K562 (cell line): Measurements from ENCODE around the gene DPPA2. TPM values are rescaled to one million over a fixed set of nuclear protein-coding genes. Genes with fewer than 3 reads are reported as not detected.

Source experiments
- ATAC-seq: fragments of 200-7000 bp; cut with Tn5 transposase; 3 replicates; pipeline ENCODE4 v1.9.1; 2020; ENCODE audit warnings: moderate library complexity
- BruUV-seq: library from RNA; stranded (reverse); fragments of 400-500 nt; replicated peaks from 2 replicates; lab custom pipeline; 2021; lab: Mats Ljungman, UMichigan
- CTCF ChIA-PET: fragments of 300-600 bp; formaldehyde crosslinking; extraction: SDS; loops from one replicate; lab custom pipeline; 2021; ENCODE audit warnings: low intra/inter-chr PET ratio; lab: Yijun Ruan, JAX
- POLR2A ChIA-PET: fragments of 300-600, 350-650 bp; sonication (Branson Sonifier 250); formaldehyde crosslinking; extraction: SDS; loops from one replicate; lab custom pipeline; 2021; ENCODE audit warnings: antibody characterized with exemption, inconsistent platforms; lab: Yijun Ruan, JAX
- DNase-seq, 4 experiments: peaks; one replicate each; pipeline versions ENCODE4 v3.0.0 to v3.0.0-alpha.2; 2011 to 2018; ENCODE audit warnings: low spot score in 3 of 4, mixed read lengths in 3 of 4; ENCODE audit errors: extremely low read depth in 1 of 4
- FAIRE-seq: peaks from 2 replicates; lab custom pipeline; 2011; peaks lifted over from hg19 to GRCh38; lab: Jason Lieb, UNC
- H2AFZ ChIP-seq: 2 replicates; pipeline ENCODE4 v1.6.0; 2011; ENCODE audit warnings: low read depth, low read length, control low read depth, inconsistent platforms
- H3K27ac ChIP-seq: fragments of 200-600 bp; 3 replicates; pipeline ENCODE4 v1.8.0; 2011; ENCODE audit warnings: low read depth, mild to moderate bottlenecking, control low read depth, inconsistent platforms, low read length, moderate library complexity, mixed read lengths; ENCODE audit errors: extremely low read depth
- H3K27me3 ChIP-seq, 2 experiments: fragments of 300-600 bp in 1 of 2; 2 replicates in 1 of 2; 3 replicates in 1 of 2; pipeline versions ENCODE4 v1.6.0 to v1.8.0; 2011; ENCODE audit warnings: inconsistent platforms in 2 of 2, low read length in 2 of 2, mild to moderate bottlenecking in 1 of 2, mixed read lengths in 1 of 2, moderate library complexity in 1 of 2; ENCODE audit not compliant: control insufficient read depth in 2 of 2, insufficient read depth in 2 of 2
- H3K36me3 ChIP-seq: fragments of 300-600 bp; 3 replicates; pipeline ENCODE4 v1.8.0; 2011; ENCODE audit warnings: mild to moderate bottlenecking, low read length, inconsistent platforms; ENCODE audit not compliant: control insufficient read depth, insufficient read depth
- H3K4me1 ChIP-seq, 2 experiments: fragments of 200-600 bp in 1 of 2; replicated peaks in 1 of 2; 2 replicates in 1 of 2; 3 replicates in 1 of 2; pipeline versions ENCODE4 v1.5.1 to v1.8.0; 2011; ENCODE audit warnings: inconsistent platforms in 2 of 2, low read length in 2 of 2, mild to moderate bottlenecking in 1 of 2, mixed read lengths in 1 of 2, moderate library complexity in 1 of 2; ENCODE audit not compliant: control insufficient read depth in 2 of 2, insufficient read depth in 2 of 2
- H3K4me2 ChIP-seq: 2 replicates; pipeline ENCODE4 v1.6.1; 2011; ENCODE audit warnings: low read length, control low read depth, inconsistent platforms, mixed read lengths; ENCODE audit not compliant: insufficient read depth
- H3K4me3 ChIP-seq: fragments of 200-600 bp; sonication (generic), shearing (Covaris generic); 2 replicates; pipeline ENCODE4 v1.5.1; 2016; ENCODE audit warnings: control low read depth, inconsistent platforms
- H3K79me2 ChIP-seq: fragments of 200-600 bp; 3 replicates; pipeline ENCODE4 v1.8.0; 2011; ENCODE audit warnings: low read length, inconsistent platforms; ENCODE audit not compliant: control insufficient read depth, insufficient read depth
- H3K9ac ChIP-seq, 2 experiments: 2 replicates each; pipeline versions ENCODE4 v1.6.0 to v1.6.1; 2011; ENCODE audit warnings: low read depth in 2 of 2, low read length in 2 of 2, control low read depth in 1 of 2, inconsistent platforms in 1 of 2, mild to moderate bottlenecking in 1 of 2, mixed read lengths in 1 of 2; ENCODE audit not compliant: insufficient read depth in 1 of 2
- H3K9me1 ChIP-seq: one replicate; pipeline ENCODE4 v1.6.0; 2011; ENCODE audit warnings: inconsistent platforms, mild to moderate bottlenecking, low read length, moderate library complexity; ENCODE audit not compliant: control insufficient read depth, insufficient read depth
- H3K9me3 ChIP-seq: replicated peaks from 2 replicates; pipeline ENCODE4 v1.5.1; 2011; ENCODE audit warnings: low read depth, low read length, inconsistent platforms; ENCODE audit not compliant: control insufficient read depth, insufficient read depth
- H4K20me1 ChIP-seq: replicated peaks from 2 replicates; pipeline ENCODE4 v1.6.1; 2011; ENCODE audit warnings: low read length, inconsistent platforms, mixed read lengths; ENCODE audit not compliant: control insufficient read depth, insufficient read depth
- ELF4 ChIP-seq: fragments of 450-650 bp; formaldehyde crosslinking; IDR thresholded peaks from 2 replicates; pipeline ENCODE4 v1.4.0; 2022; ENCODE audit warnings: missing genetic modification characterization
- MGA ChIP-seq: fragments of 450-650 bp; IDR thresholded peaks from 2 replicates; pipeline ENCODE4 v1.6.1; 2016; ENCODE audit warnings: mild to moderate bottlenecking, moderate library complexity
- ZBTB17 ChIP-seq: fragments of 450-650 bp; formaldehyde crosslinking; IDR thresholded peaks from 2 replicates; pipeline ENCODE4 v1.4.0; 2020; ENCODE audit warnings: mild to moderate bottlenecking
- ZNF3 ChIP-seq: fragments of 250-450 bp; sonication (Bioruptor Pico); IDR thresholded peaks from 2 replicates; pipeline ENCODE4 v1.5.0; 2021; ENCODE audit warnings: mild to moderate bottlenecking, moderate library complexity
- WGBS: fragments of 100-300 bp; shearing (Covaris generic); methylation state at CpG from one replicate; pipeline ENCODE4 v1.1.6; 2016; ENCODE audit warnings: low coverage, mixed read lengths; ENCODE audit not compliant: insufficient coverage; ENCODE audit errors: missing lambda C conversion rate; 5-methylcytosine and 5-hydroxymethylcytosine counted together
- in situ Hi-C: fragments of 300-500 bp; cut with MboI; formaldehyde crosslinking; loops from 4 replicates; pipeline ENCODE4 v1.15.0; 2018; ENCODE audit warnings: inconsistent platforms, mixed read lengths
- intact Hi-C: fragments of 100-400 bp; cut with micrococcal nuclease; formaldehyde crosslinking; loops from 2 replicates; pipeline ENCODE4 v1.14.2; 2022
- polyA plus RNA-seq, 8 experiments: library from polyadenylated mRNA; depleted of rRNA in 4 of 8; stranded (reverse) in 5 of 8; unstranded in 3 of 8; fragments of >200 nt; fragmentation: Nextera tagmentation in 2 of 8; fragmentation: Illumina TruSeq in 1 of 8; extraction: Ambion mirVana in 2 of 8; extraction: Trizol in 1 of 8; gene quantifications; 2 replicates each; pipeline versions ENCODE4 v1.2.1 to v1.2.3, GENCODE V29; 2011 to 2014; ENCODE audit warnings: inconsistent platforms in 1 of 8, missing spikeins in 1 of 8
- total RNA-seq, 7 experiments: library from RNA; depleted of rRNA in 6 of 7; stranded (reverse); fragments of >200 nt in 6 of 7; fragmentation: Illumina TruSeq in 2 of 7; extraction: Trizol in 2 of 7; gene quantifications; 2 replicates each; pipeline versions ENCODE4 v1.2.1 to v1.2.3, GENCODE V29; 2011 to 2021; ENCODE audit warnings: low replicate concordance in 1 of 7
- TF ChIP-seq, protein P1 (sequence below): fragments of 200-800 bp; sonication (Bioruptor generic); IDR thresholded peaks from 2 replicates; pipeline ENCODE4 v1.6.1; 2016; ENCODE audit warnings: missing genetic modification characterization, missing compliant biosample characterization

DPPA2 gene
- total and polyA plus RNA-seq, 9 of the 15 experiments (the other 6 are each of a cell fraction or from before 2014, with no cell fraction given): 0.04 TPM; not detected in 8

GRCh38 chr3:109336291-109336861 lies 20.1 kb upstream of the DPPA2 start:
- H3K4me2 ChIP-seq: no peak overlapping the region
- H3K4me3 ChIP-seq: no peak overlapping the region
- H3K79me2 ChIP-seq: no peaks in the 10 kb centered on the region
- intact Hi-C loops: no loop called here
- H3K9ac ChIP-seq: no peak overlapping the region
- in situ Hi-C loops: no loop called here
- no peaks in the 10 kb centered on the region for H3K27me3 ChIP-seq
- H3K9me1 ChIP-seq: no peaks in the 10 kb centered on the region
- H3K36me3 ChIP-seq: no peaks in the 10 kb centered on the region
- no peak for FAIRE-seq
- no peaks in the 10 kb centered on the region for H3K4me1 ChIP-seq
- no peaks in the 10 kb centered on the region for H3K9me3 ChIP-seq
- ChIA-PET POLR2A (no interaction called here), CTCF (no interaction called here)
- H2AFZ ChIP-seq: no peak overlapping the region
- ATAC-seq: no peak
- BruUV-seq: no TSS peak
- no peaks in the 10 kb centered on the region for H4K20me1 ChIP-seq
- H3K27ac ChIP-seq: no peak overlapping the region
- 2% methylated on average over 16 of the region's 17 CpGs for WGBS
- no peak for DNase-seq
- TF ChIP-seq, protein P1, sequence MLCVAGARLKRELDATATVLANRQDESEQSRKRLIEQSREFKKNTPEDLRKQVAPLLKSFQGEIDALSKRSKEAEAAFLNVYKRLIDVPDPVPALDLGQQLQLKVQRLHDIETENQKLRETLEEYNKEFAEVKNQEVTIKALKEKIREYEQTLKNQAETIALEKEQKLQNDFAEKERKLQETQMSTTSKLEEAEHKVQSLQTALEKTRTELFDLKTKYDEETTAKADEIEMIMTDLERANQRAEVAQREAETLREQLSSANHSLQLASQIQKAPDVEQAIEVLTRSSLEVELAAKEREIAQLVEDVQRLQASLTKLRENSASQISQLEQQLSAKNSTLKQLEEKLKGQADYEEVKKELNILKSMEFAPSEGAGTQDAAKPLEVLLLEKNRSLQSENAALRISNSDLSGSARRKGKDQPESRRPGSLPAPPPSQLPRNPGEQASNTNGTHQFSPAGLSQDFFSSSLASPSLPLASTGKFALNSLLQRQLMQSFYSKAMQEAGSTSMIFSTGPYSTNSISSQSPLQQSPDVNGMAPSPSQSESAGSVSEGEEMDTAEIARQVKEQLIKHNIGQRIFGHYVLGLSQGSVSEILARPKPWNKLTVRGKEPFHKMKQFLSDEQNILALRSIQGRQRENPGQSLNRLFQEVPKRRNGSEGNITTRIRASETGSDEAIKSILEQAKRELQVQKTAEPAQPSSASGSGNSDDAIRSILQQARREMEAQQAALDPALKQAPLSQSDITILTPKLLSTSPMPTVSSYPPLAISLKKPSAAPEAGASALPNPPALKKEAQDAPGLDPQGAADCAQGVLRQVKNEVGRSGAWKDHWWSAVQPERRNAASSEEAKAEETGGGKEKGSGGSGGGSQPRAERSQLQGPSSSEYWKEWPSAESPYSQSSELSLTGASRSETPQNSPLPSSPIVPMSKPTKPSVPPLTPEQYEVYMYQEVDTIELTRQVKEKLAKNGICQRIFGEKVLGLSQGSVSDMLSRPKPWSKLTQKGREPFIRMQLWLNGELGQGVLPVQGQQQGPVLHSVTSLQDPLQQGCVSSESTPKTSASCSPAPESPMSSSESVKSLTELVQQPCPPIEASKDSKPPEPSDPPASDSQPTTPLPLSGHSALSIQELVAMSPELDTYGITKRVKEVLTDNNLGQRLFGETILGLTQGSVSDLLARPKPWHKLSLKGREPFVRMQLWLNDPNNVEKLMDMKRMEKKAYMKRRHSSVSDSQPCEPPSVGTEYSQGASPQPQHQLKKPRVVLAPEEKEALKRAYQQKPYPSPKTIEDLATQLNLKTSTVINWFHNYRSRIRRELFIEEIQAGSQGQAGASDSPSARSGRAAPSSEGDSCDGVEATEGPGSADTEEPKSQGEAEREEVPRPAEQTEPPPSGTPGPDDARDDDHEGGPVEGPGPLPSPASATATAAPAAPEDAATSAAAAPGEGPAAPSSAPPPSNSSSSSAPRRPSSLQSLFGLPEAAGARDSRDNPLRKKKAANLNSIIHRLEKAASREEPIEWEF (CRISPR knock-in tag): no peak
- TF ChIP-seq ZNF3 (CRISPR knock-in tag) (no peak), MGA (no peak), ZBTB17 (no peak), ELF4 (CRISPR knock-in tag) (no peak)
